ENCODE data around the gene PRKN.

Gene PRKN

GRCh38 chr6:161412795-161413194, 1314.8 kb downstream of the PRKN start:
- H3K27ac ChIP-seq = no peak overlapping the region
- TF ChIP-seq, protein P1, sequence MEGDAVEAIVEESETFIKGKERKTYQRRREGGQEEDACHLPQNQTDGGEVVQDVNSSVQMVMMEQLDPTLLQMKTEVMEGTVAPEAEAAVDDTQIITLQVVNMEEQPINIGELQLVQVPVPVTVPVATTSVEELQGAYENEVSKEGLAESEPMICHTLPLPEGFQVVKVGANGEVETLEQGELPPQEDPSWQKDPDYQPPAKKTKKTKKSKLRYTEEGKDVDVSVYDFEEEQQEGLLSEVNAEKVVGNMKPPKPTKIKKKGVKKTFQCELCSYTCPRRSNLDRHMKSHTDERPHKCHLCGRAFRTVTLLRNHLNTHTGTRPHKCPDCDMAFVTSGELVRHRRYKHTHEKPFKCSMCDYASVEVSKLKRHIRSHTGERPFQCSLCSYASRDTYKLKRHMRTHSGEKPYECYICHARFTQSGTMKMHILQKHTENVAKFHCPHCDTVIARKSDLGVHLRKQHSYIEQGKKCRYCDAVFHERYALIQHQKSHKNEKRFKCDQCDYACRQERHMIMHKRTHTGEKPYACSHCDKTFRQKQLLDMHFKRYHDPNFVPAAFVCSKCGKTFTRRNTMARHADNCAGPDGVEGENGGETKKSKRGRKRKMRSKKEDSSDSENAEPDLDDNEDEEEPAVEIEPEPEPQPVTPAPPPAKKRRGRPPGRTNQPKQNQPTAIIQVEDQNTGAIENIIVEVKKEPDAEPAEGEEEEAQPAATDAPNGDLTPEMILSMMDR (conservative IDR thresholded peaks at IDR 0.05) = no peak

DNA sequence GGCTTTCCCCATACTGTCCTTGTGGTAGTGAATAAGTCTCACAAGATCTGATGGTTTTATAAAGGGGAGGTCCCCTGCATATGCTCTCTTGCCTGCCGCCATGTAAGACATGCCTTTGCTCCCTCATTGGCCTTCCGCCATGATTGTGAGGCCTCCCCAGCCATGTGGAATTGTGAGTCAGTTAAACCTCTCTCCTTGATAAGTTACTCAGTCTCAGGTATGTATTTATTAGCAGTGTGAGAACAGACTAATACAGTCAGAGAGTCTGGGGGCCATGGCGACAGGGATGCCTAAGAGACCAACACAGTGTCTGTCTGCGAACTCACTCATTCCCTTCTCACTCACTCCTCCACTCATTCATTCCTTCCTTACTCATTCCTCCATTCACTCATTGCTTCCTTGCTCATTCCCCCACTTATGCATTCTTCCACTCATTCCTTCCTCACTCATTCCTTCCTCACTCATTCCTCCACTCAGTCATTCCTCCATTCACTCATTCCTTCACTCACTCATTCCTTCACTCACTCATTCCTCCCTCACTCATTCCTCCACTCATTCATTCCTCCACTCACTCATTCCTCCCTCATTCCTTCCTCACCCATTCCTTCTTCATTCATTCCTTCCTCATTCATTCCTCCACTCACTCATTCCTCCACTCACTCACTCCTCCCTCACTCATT, 1316.2 kb downstream of the PRKN start:
- no peak overlapping the region for H3K27ac ChIP-seq

DNA sequence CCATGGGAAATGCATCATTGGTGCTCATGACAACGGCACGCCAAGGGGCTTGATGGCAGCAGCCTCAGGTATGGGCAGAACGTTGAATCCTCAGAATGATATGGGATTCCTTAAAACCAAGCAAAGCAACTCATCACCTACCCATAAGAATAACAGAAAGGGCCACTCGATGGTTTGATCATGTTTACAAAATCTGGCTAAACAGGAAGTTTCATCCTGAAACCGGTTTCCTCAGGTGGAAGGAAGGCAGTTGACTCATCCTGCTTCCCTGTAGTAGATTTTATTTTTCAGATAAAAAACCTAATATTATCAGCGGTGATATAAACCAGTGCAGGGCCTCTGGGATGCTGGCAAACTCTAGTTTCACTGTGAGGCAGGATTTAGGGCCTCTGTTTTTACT, 1316.8 kb downstream of the PRKN start:
- TF ChIP-seq, protein P1 (conservative IDR thresholded peaks at IDR 0.05) = no peak
- H3K27ac ChIP-seq = no peak overlapping the region

More for the DNA sequence above, 1316.2 kb downstream of the PRKN start:
- TF ChIP-seq, protein P1 (conservative IDR thresholded peaks at IDR 0.05) = no peak

- TF ChIP-seq, protein P1 (conservative IDR thresholded peaks at IDR 0.05) = no peak
- H3K27ac ChIP-seq = no peak overlapping the region
Measured at GRCh38 chr6:161410076-161410475, 1317.5 kb downstream of the PRKN start.

- TF ChIP-seq, protein P1 (conservative IDR thresholded peaks at IDR 0.05) = no peak
- no peak overlapping the region for H3K27ac ChIP-seq
Measured at GRCh38 chr6:161409353-161409752, 1318.2 kb downstream of the PRKN start.

- TF ChIP-seq, protein P1 (conservative IDR thresholded peaks at IDR 0.05) = no peak
- no peak overlapping the region for H3K27ac ChIP-seq
Measured at GRCh38 chr6:161408041-161408440, 1319.5 kb downstream of the PRKN start.

GRCh38 chr6:161407581-161407980, 1320.0 kb downstream of the PRKN start:
- no peak overlapping the region for H3K27ac ChIP-seq
- TF ChIP-seq, protein P1 (conservative IDR thresholded peaks at IDR 0.05) = no peak

Data from VCaP (cell line).